HG03432 (cell line): Measurements from ENCODE around the gene DENND4A.

Source experiments
- ATAC-seq: cut with Tn5 transposase; IDR thresholded peaks from one replicate; pipeline ENCODE4 v1.9.1; 2021; ENCODE audit warnings: mild to moderate bottlenecking, moderate library complexity; ENCODE audit not compliant: unreplicated experiment

Gene DENND4A

DNA sequence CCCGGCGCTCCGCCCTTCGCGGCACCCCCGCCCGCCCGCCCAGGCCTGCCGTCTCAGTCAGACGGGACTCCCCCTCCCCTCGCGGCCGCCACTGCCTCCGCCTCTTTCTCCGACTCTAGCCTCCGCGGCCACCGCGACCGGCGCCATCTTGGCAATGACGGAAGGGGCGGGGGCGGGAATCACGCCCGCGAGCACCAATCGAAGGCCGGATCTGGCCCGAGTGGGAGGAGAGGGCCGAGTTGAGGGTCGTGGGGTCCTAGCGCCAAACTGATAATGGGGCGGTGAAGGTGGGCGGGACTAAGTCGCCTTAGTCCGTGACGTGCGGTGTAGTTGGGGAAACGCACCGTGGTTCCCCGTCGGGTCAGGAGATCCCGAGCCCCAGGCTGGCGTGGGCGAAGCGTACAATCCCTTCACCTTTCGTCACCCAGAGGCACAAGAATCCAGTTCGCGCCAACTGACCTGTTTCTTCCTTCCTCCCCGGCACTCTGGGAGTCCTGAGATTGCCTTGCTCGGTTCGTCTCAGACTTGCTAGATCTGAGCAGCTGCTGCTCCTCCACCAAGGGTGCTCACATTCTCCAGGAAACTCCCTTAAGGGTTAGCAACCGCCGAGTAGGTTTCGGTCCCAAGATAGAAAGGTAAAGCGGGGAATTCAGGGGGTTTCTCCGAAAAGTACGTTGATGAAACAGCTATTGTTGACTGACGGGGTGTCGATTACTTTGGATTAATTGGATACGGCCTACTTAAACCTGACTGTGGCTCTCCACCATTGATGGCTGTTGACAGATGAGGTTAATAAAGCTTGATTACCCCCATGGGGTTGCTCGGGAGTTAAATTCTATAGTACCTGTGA lies at the start of gene DENND4A:
Gene DENND4A, minus strand, starts transcription at position 156 of the 850 bp plus-strand sequence. CDS start 35,843 bp downstream, outside the sequence.
- peak; percentile 82 for ATAC-seq

DNA sequence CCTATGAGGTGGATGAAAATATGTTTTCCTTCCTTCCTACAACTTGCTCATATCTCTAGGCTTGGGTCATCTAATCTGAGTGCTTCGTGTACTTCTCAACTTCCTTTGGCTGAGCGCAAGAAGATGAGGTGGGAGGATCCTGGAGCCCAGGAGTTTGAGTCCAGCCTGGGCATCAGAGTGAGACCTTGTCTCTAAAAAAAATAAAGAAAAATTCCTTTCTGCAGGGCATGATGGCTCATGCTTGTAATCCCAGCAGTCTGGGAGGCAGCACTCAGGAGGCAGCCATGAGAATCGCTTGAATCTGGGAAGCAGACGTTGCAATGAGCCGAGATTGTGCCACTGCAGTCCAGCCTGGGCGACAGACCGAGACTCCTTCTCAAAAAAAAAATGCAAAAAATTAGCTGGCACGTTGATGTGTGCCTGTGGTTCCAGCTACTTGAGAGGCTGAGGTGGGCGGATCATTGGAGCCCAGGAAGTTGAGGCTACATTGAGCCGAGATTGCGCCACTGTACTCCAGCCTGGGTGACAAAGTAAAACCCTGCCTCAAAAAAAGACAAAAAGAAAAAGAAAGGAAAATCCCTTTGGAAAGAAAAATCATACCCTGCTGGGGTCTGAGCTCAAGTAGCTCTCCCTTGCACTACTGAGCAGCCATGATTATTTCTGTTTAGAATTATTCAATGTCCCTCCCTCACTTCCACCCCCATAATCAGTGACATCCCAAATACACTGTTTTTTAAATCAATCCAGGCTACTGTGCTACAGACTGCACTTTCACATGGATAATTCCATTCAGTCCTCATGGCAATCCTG lies 49.2 kb upstream of the DENND4A start:
- ATAC-seq = no peak

DNA sequence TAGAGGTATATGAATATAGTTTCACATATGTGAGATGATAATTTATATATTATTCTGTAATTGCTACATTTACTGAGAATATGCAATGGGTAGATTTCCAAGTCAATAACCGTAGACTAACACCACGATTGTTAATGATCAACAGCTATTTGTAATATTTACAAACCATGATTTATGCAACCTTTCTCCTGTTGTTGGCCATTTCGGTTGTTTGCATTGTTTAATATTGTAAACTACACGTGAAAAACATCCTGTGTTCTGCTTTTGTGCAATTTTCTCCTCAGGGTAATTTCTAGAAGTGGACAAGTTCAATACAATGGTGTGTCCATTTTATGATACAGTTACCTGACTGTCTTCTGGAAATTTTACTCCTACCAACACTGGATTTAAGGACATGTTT lies 47.9 kb upstream of the DENND4A start:
- ATAC-seq = no peak

DNA sequence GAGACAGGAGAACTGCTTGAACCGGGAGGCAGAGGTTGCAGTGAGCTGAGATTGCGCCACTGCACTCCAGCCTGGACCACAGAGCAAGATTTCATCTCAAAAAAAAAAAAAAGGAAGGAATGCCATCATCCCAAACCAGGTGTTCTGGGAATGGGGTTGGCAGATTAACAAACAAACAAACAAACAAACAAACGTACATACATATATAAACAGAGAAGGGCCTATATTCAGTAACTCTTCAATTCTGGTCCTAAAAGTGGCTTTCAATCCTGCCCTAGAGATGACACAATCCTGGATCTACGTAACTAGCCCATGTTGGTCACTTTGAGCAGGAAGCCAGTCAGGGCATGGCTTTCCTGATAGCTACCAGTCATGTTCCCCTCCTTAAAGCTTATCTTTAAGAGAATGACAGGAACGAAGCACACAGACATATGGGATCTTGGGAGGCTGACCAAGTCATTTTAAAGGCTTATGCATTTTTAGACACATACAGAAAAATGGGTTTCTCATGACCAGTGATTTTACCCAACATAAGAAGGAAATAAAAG lies 47.3 kb upstream of the DENND4A start:
- ATAC-seq = no peak

DNA sequence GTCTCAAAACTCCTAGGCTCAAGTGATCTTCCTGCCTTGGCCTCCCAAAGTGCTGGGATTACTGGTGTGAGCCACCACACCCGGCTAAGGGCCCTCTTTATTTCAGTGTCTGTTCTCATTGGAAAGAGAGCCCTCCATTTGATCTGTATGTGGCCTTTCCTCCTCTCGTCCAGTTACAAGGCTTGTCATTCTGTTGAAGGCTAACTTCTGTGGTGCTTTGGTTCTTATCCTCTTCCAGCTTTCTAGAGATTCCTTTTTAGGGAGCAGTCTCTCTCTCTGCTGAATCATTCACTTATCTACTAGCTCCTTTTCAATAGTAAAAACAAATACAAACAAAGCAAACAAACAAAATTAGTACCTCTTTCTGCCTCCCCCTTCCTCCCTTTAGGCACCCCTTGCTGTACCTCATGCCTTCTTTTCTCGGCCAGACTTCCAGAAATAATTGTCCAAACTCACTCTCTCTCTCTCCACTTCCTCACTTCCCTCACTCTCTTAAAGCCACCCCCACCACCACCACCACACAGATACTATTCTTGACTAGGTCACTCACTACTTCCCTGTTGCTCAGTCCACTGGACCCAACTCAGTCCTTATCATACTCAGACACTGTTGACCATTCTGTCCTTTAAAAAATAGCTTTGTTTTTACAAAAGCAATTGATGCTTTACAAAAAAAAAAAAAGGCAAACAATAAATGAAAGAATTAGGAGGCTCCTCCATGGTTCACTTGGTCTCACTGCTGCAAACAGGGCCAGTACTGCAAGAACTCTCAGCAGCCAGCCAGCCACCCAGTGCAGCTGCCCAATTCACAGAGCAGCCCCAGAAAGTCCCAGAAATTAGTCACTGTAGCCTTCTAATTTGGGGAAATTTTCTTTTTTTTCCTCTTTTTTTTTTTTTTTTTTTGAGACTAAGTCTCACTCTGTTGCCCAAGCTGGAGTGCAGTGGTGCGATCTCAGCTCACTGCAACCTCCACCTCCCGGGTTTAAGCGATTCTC lies 45.5 kb upstream of the DENND4A start:
- no peak for ATAC-seq

DNA sequence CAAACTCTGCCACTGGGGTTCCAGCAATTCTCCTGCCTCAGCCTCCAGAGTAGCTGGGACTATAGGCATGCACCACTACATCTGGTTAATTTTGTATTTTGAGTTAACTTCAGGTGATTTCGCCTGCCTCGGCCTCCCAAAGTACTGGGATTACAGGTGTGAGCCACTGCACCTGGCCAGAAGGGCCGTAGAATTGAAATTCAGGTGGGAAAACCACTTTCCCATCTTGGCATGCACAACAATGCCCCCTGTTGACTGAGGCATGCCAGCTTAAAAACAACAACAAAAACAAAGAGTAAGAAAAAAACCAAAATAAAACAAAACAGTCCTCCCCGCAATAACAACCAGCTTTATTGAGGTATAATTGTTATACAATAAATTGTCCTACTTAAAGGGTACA lies 44.6 kb upstream of the DENND4A start:
- no peak for ATAC-seq

DNA sequence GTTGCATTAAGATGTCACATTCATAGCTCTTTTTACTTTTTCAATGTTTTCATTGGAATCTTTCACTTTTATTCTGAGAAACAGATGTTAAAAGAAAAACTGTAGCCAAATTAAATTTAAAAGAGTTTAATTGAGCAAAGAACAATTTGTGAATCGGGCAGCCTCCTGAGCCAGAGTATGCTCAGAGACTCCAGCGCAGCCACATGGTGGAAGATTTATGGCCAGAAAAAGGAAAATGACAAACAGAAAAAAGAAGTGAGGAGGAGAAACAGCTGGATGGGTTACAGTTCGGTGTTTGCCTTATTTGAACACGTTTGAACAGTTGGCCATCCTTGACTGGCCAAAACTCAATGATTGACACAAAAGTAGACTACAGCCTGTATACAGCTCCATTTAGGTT lies 43.4 kb upstream of the DENND4A start:
- ATAC-seq = no peak

DNA sequence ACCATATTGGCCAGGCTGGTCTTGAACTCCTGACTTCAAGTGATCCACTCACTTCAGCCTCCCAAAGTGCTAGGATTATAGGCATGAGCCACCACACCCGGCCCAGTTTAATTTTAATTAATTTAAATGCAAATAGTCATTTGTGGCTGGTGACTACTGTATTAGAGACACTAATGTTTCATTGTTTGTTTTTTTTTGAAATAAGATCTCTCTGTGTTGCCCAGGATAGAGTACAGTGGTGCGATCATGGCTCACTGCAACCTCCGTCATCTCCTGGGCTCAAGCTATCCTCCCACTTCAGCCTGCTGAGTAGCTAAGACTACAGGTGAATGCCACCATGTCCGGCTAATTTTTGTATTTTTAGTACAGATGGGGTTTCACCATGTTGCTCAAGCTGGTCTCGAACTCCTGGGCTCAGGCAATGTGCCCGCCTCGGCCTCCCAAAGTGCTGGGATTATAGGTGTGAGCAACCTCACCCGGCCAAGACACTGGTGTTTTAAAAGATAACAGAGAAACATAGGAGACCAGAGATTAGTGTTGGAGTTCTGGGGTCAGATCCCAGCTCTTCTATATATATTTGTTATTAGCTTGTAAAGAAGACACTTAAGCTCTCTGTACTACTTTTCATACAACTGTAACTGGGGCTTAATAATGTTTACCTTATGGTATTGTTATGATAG lies 42.6 kb upstream of the DENND4A start:
- ATAC-seq = no peak

DNA sequence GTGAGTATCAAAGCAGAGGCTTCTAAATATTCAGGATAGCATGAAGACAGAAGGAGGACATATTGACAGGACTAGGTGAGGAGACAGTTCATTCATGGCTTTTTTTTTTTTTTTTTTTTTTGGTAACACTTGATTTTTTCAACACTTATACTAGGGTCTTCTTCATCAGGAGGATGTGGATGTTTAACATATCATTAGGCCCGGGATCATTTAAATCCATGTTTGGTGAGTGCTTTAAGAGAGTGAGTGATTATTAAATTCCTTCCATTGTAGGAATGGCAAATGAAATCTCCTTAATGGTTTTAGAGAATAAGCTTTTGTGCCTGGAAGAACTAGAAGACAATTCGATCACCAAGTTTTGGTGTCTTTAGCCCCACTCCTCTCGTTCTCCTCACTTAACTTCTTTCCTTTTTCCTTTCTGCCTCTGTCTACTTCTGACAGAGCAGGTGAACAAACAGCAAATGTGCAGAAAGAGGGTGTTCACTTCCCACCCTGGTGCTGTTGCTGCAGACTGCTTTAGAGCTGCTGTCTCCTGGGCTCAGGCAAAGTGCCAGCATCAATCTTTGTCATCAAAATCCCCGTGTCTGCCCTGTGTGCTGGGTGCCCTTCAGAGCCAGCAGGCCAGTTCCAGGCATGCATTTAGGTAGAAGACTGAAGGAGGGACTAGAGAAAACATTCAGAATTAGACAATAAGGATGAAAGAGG lies 41.6 kb upstream of the DENND4A start:
- ATAC-seq = no peak

DNA sequence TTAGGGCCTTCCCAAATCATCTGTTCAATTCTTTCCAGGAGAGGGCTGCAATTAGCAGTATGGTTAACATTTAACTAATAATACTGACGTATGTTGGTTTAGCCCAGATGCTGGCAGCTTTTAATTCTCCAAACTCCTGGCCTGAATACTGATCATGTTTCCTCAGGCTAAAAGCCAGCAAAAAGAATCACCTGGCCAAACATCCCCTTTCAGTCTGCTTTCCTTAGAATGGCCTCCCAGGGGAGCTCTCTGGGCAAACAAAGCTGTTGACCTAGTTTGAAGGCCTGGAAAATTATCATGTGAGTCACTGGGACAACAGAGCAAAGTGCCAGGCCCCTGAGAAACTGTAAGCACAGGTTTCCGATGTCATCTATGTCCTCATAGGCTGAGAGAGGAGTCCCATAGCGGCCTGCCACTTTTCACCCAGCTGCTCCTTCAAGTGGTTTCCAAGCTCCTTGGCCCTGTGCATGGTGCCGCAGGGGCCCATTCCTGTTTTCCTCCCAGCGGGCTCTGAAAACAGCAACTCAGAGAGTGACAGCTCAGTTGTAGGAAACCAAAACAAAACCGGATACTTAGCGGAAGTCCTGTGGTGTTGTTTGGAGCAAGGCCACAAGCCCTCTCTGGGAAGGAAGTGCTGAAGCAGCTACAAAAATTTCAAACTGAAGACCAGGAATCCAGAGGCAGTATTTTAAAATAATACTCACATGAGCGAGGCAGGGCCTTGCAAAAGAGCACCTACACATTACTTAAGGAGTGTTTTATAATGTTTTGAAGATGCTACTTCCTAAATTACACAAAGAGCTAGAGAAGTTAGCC lies 40.7 kb upstream of the DENND4A start:
- peak; percentile 37 for ATAC-seq

DNA sequence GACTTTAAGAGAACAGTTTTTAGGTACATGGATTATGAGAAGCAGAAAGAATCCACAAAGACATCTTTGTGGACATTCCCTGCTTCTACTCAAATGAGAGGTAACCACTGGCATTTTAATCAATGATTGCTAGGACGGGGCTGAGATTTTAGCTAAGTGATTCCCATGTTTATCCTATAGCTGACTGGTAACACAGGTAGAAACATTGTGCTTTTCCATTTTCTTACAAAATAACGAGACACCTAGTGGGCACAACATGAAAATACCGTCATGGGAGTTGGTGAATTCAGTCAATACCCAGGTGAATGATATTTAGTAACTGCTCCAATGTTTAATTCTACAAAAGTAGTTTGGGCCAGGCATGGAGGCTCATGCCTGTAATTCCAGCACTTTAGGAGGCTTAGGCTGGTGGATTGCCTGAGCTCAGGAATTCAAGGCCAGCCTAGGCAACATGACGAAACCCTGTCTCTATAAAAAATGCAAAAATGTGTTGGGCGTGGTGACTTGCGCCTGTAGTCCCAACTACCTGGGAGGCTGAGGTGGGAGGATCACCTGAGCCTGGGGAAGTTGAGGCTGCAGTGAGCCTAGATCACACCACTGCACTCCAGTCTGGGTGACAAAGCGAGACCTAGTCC lies 37.2 kb upstream of the DENND4A start:
- ATAC-seq = no peak

DNA sequence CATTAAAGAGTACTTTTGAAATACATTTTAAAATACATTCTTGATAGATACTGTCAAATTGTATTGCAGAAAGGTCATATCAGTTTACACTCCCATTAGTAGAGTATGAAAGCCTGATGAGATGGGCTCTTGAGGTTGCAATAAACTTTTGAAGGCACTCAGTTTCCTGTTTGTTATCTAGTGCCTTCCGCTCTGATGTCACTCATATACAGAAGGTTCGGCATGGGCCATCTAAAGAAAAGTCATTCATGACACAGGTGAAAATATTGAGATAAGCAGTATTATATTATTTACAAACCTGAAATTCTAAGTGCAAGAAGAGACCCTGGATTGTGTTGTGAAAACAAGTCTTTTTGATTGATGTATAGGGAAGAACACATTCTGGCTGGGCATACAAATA lies 36.5 kb upstream of the DENND4A start:
- ATAC-seq = no peak

DNA sequence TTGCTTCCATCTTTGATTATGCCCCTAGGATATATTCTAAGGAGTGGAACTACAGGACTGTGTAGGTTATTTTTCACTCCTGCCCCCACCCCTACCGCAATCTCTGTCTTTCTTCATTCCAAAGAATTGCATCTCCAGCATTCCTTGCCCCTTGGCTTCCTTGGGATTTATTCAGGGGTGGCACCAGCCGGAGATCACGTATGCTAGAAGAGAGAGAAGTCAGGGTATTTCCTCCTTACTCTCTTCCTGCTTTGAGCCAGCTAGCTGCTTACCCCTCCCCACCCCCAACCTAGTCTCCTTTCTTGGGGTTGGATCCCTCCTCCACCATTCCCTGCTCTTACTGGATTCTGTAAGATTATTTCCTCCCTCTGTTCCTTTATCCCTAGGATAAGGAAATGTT lies 35.0 kb upstream of the DENND4A start:
- ATAC-seq = no peak

DNA sequence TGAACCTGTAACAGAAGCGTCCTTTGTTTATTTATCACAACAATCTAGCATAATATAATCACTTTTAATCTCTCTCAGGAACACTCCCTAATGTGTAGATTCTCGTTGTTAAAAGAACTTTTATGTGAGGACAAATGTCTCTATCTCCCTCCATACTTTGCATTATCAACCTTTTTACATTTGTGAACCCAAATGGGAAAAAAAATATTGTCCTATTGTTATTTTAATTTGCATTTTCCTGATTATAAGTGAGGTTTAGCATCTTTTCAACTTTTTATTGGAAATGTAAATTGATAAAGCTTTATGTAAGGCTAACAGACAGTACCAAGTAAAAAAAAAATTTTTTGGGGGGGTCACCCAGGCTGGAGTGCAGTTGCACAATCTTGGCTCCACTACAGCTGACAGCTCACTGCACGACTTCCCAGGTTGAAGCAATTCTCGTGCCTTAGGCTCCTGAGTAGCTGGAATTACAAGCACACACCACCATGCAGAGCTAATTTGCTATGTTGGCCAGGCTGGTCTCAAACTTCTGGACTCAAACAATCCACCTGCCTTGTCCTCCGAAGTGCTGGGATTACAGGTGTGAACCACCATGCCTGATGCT lies 33.0 kb upstream of the DENND4A start:
- no peak for ATAC-seq

DNA sequence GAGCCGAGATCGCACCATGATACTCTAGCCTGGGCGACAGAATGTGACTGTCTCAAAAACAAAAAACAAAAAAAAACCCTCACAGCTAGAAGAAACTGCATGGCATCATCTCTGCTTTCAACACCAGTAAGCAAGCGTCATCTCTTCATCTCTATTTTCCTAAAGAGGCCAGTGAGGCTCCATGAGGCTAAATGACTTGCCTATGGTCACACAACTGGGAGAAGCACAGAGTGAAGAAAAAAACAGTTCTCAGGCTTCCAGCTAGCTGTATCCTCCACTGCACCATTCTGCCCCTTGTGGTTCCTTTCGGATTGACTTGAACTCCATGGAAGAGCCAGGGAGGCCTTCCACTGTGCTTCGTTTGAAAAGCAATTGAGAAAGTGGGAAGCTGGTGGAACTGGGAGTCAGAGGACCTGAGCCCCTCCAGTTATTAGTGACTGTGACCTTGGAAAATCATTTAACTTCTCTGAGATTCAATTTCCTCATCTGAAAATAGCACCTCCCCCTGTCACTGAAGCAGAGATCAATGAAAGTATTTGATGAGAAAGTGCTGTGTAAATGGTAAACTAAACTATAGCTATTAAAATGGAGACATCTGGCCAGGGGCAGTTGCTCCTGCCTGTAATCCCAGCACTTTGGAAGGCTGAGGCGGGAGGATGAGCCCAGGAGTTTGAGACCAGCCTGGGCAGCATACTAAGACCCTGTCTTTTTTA lies 32.1 kb upstream of the DENND4A start:
- ATAC-seq = no peak

DNA sequence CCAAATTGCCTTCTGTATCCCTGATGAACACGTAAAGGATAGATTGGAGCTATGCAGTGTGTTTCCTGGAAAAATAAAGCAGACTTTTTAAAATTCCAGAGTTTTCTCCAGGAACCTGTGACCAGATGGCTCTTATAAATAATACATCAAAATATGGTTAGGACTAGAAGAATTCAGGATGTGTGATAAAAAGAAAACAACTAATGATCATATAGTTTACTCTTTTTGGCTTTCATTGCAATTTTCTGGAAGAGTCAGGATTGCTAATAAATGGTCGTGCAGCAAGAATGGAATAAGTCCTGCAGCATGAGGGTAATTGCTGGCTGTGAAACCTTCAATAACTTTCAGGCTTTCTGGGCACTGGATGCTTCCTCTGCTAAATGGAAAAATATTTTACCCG lies 30.2 kb upstream of the DENND4A start:
- ATAC-seq = no peak

DNA sequence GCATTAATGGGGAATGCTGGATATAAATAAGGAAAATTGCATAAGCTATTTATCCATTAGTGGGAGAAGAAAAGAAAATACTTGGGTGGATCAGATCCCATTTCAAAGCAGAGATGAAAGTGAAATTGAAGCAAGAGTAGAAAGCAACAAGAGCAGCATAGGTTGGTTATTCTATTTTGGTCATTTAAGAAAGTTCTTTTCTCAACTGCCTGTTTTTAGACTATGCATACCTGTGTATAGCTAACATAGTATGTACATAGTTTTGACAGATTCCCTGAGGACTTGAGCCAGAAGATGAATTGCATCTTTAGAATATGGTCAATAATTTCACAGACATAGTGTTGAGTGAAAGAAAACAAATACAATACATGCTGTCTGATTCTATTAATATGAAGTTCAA lies 29.0 kb upstream of the DENND4A start:
- no peak for ATAC-seq
